Measurements from ENCODE around the gene KRTDAP.

The KRTDAP gene

DNA sequence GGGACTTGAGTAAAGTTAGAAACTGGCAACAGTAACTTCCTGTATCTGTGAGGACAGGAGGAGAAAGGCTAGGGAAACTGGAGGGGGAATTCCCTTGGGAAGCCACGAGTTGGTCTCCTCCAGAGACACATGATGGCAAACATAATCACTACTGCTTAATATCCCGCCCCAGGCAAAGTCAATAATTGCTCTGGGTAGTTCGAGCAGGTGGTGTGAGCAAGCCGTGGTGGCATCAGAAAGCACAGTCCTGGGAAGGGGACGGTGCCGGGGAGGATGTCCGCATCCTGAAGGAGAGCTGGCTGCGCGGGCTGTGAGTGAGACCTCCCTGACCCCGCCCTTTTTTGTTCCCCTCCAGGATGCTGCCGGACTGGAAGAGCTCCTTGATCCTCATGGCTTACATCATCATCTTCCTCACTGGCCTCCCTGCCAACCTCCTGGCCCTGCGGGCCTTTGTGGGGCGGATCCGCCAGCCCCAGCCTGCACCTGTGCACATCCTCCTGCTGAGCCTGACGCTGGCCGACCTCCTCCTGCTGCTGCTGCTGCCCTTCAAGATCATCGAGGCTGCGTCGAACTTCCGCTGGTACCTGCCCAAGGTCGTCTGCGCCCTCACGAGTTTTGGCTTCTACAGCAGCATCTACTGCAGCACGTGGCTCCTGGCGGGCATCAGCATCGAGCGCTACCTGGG is 40.8 kb downstream of the KRTDAP start:
- DNase-seq = no peak

DNA sequence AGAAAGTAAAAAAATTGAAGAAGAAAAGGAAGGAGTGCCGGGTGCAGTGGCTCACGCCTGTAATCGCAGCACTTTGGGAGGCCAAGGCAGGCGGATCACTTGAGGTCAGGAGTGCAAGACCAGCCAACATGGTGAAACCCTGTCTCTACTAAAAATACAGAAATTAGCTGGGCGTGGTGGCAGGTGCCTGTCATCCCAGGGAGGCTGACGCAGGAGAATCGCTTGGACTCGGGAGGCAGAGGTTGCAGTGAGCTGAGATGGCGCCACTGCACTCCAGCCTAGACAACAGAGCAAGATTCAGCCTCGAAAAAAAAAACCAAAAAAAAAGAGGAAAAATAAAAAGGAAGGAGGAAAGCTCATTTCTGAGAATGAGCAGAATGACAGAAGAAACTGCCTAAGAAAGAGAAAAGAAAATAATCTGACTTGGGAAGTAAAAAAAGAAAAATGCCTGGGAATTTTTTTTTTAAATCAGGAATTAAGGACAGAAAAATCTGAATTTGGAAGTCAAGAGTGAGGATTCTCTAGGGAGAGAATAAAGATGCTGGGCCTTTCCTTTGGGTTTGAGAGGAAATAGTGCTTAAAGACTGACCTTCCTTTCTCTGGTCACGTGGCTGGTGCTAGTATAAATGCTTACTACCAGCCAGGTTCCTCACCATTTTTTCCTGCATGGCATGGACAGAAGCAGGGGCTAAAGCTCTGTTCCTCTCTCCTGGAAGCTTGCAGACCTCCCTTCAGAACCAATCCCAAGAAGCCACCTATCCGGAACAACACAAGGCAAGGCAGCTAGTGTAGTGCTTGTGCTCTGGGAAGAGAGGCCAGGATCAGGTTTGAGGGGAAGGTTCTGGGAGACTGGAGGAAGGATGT is 42.4 kb downstream of the KRTDAP start, which contains the start of gene FFAR2:
Gene FFAR2, plus strand, starts transcription at position 652 of the 864 bp plus-strand sequence. CDS start 1,458 bp downstream, outside the sequence.
- DNase-seq = no peak

DNA sequence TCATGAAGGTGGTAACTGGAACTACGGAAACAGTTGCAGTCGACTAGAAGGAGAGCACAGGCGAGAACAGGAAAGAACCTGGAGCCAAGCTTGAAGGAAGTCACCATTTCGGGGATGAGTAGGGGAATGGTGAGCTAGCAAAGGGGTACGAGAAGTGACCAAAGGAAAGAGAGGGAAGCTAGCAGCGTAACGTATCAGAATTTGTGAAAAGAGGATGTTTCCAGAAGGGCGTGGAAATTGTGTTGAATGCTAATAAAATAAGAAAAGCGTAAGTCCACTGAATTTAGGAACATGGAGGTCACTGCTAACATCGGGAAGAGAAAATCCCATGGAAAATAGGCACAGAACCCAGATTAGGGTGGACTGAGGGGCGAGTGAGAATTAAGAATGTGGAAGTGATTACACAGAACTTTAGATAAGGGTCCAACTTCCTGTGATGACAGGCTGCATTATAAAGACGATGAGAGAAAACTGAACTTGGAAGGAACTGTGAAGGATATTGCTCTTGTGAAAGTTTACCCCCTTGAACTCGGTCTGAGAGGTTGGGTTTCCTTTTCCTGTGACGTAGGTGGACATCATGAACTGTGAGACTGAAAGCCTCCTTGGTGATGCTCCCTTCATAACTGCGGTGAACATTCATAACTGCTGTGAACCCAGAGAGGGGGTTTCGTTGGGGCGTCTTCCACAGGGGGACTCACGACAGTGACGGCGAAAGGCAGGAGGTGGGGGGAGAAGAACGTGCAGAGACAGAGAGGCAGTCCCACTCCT is 44.3 kb downstream of the KRTDAP start:
- no peak for DNase-seq

DNA sequence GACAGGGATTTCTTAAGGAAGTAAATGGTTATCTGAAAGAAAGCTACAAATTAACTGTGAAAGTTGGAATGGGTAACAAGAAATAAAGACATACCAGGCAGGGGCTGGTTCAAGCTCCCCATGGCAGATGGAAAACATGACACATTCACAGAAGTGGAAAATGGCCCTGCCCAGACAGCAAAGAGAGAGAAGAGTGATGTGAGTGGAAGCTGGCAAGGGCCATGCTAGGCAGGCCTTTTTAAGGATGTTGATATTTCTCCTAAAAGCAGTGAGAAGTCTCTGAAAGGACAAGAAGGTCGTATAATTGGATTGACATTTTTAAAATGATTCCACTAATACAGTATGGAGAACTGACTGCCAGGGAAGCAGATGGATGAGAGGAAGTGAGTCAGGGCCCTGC is 45.5 kb downstream of the KRTDAP start:
- DNase-seq = no peak

DNA sequence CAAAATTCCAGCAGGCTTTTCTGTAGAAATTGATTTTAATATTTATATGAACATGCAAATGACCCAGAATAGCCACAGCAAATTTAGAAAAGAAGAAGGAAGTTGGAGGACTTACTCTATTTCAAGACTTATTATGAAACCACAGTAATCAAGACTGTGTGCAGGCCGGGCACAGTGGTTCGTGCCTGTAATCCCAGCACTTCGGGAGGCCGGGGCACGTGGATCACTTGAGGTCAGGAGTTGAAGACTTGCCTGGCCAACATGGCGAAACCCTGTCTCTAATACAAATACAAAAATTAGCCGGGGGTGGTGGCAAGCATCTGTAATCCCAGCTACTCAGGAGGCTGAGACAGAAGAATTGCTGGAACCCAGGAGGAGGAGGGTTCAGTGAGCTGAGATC is 48.2 kb downstream of the KRTDAP start:
- DNase-seq = no peak

DNA sequence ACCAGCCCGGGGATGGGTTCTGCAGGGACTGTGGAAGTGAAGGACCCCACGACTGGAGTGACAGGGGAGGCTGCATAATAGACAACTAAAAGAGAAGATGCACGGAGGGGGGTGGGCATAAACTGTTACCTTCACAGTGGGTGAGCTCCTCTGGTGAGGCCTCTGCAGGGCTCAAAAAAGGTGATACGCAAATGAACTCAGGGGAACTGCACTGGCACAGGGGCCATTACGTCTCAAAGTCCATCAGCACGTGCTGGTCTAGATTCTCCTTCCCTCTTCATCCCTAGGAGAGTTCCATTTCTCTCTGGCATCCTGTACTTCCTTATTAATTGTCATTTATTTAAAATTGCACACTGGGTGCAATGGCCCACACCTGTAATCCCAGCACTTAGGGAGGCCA is 50.3 kb downstream of the KRTDAP start:
- DNase-seq = no peak

DNA sequence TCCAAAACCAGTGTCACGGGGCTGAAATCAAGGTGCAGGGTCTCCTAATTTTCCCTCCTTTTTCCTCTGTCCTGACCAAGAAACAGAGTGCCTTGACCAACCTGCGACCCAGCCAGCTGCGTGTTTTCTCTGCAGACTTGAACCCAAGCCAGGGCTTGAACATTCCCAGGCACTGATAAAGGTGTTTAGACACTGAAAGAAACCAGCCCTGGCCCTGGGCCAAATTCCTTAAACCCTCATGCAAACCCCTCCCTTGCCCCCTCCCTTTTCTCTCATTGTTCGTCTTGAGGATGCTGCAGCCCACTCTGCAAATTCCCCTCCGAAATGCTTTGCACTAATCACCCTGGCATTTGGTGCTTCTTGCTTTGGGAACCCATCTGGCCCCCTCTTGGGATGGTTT is 51.7 kb downstream of the KRTDAP start:
- DNase-seq = no peak

DNA sequence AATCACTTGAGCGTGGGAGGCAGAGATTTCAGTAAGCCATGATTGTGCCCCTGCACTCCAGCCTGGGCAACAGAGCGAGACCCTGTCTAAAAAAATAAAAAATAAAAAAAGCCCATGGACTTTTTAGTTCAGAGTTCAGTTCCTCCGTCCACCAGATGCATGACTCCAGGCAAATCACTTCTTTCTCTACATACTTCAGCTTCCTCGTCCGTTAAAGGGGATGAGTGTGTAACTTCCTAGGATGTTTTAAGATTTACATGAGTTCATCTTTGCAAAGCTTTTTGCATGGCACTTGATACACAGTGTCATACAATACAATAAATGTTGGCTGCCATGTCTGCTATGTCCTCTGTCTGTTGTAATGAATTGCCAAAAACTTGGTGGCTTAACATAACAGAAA is 52.2 kb downstream of the KRTDAP start:
- no peak for DNase-seq

DNA sequence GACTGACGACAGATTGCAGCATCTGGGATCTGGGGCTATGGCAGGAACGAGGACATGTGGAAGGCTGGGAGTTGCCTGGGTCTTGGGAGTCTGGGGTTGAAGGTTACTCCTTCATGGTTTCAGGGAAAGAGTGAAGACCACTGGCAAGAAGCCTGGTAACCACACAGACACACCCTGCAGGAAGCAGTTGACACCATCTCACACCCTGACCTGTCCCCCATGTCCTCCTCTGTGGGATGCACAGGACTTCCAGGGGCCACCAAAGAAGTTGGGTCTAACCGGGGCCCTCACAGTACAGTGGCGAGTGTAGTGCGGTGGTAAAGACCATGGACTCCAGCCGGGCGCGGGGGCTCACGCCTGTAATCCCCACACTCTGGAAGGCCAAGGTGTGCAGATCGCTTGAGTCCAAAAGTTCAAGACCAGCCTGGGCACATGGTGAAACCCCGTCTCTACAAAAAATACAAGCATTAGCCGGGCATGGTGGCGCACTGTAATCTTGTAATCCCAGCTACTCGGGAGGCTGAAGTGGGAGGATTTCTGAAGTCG is 52.8 kb downstream of the KRTDAP start:
- DNase-seq = no peak
